Measurements from ENCODE around the gene TMC5.

DNA sequence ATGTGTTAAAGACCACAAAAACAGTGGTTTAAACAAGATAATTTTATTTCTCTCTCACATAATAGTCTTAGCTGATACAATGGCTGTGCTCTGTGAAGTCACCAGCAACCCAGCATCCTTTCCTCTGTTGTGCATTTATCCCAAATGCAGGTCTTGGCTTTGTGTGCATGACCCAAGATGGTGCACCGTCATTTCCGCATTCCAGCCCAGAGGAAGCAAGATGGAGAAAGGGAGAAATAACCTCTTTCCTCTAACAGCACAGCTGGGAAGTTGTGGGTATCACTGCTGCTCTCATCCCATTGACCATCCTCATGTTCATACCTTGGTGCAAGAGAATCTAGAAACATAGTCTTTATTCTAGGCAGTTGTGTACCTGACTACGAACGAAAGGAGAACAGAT is 21.8 kb downstream of the TMC5 start:
- TF ChIP-seq, protein P1, sequence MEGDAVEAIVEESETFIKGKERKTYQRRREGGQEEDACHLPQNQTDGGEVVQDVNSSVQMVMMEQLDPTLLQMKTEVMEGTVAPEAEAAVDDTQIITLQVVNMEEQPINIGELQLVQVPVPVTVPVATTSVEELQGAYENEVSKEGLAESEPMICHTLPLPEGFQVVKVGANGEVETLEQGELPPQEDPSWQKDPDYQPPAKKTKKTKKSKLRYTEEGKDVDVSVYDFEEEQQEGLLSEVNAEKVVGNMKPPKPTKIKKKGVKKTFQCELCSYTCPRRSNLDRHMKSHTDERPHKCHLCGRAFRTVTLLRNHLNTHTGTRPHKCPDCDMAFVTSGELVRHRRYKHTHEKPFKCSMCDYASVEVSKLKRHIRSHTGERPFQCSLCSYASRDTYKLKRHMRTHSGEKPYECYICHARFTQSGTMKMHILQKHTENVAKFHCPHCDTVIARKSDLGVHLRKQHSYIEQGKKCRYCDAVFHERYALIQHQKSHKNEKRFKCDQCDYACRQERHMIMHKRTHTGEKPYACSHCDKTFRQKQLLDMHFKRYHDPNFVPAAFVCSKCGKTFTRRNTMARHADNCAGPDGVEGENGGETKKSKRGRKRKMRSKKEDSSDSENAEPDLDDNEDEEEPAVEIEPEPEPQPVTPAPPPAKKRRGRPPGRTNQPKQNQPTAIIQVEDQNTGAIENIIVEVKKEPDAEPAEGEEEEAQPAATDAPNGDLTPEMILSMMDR (IDR thresholded peaks at IDR 0.05) = no peak
- no peak for TF ChIP-seq POLR2A (IDR thresholded peaks at IDR 0.05)

Data from esophagus squamous epithelium (tissue), 4 donors.